Measurements from ENCODE around the gene NCK2. TPM values are rescaled to one million over a fixed set of nuclear protein-coding genes. Genes with fewer than 3 reads are reported as not detected.

NCK2 gene
- total RNA-seq, 3 donors from 2014 or later = 71.6 to 79.1 (median 73.5) TPM

GRCh38 chr2:105793196-105793975, 48.7 kb downstream of the NCK2 start:
- ATAC-seq = no peak
- Mint-ChIP-seq H3K9me3 (no peaks in the 10 kb centered on the region), H3K36me3 (ENCODE audit: insufficient read depth) (peaks cover 9% of the 10 kb centered on the region)

GRCh38 chr2:105794926-105795574, 50.3 kb downstream of the NCK2 start:
- ATAC-seq = no peak
- no peak for DNase-seq
- H3K9me3 Mint-ChIP-seq = no peaks in the 10 kb centered on the region
- no peaks in the 10 kb centered on the region for H3K27me3 Mint-ChIP-seq (ENCODE audit: low read depth)
- H3K36me3 Mint-ChIP-seq (ENCODE audit: insufficient read depth) = peaks cover 7% of the 10 kb centered on the region
- H3K4me3 Mint-ChIP-seq = peak overlapping the region; percentile 75
- peaks cover 92% of the 10 kb centered on the region for H3K4me1 Mint-ChIP-seq (ENCODE audit: low read depth)

More at GRCh38 chr2:105793196-105793975, 48.7 kb downstream of the NCK2 start:
- Mint-ChIP-seq H3K4me1 (ENCODE audit: low read depth) (peaks cover 92% of the 10 kb centered on the region), H3K27me3 (ENCODE audit: low read depth) (no peaks in the 10 kb centered on the region), H3K4me3 (no peak overlapping the region)
- no peak for DNase-seq

- Mint-ChIP-seq H3K27me3 (ENCODE audit: low read depth) (no peaks in the 10 kb centered on the region), H3K4me1 (ENCODE audit: low read depth) (peaks cover 92% of the 10 kb centered on the region), H3K4me3 (peak overlapping the region; percentile 75), H3K9me3 (no peaks in the 10 kb centered on the region), H3K36me3 (ENCODE audit: insufficient read depth) (peaks cover 11% of the 10 kb centered on the region)
- ATAC-seq = peak; percentile 38
- DNase-seq = peak; percentile 55
These were observed 50.8 kb downstream of the NCK2 start for GRCh38 chr2:105795575-105795934.

- no peak for DNase-seq
- peaks cover 92% of the 10 kb centered on the region for H3K4me1 Mint-ChIP-seq (ENCODE audit: low read depth)
- H3K27me3 Mint-ChIP-seq (ENCODE audit: low read depth) = no peaks in the 10 kb centered on the region
- ATAC-seq = peak; percentile 52
- peaks cover 14% of the 10 kb centered on the region for H3K36me3 Mint-ChIP-seq (ENCODE audit: insufficient read depth)
- no peaks in the 10 kb centered on the region for H3K9me3 Mint-ChIP-seq
- H3K4me3 Mint-ChIP-seq = peak overlapping the region; percentile 75
These were observed 51.5 kb downstream of the NCK2 start for GRCh38 chr2:105796131-105796638.

GRCh38 chr2:105796791-105797190, 52.1 kb downstream of the NCK2 start:
- Mint-ChIP-seq H3K27me3 (ENCODE audit: low read depth) (no peaks in the 10 kb centered on the region), H3K36me3 (ENCODE audit: insufficient read depth) (peaks cover 12% of the 10 kb centered on the region), H3K9me3 (no peaks in the 10 kb centered on the region), H3K4me1 (ENCODE audit: low read depth) (peaks cover 92% of the 10 kb centered on the region), H3K4me3 (peak overlapping the region; percentile 75)
- ATAC-seq = peak; percentile 36 to 39
- DNase-seq = no peak

GRCh38 chr2:105797298-105797819, 52.6 kb downstream of the NCK2 start:
- peaks cover 18% of the 10 kb centered on the region for H3K36me3 Mint-ChIP-seq (ENCODE audit: insufficient read depth)
- DNase-seq = no peak

GRCh38 chr2:105798595-105798994, 53.9 kb downstream of the NCK2 start:
- Mint-ChIP-seq H3K4me3 (peak overlapping the region; percentile 75), H3K27me3 (ENCODE audit: low read depth) (no peaks in the 10 kb centered on the region), H3K4me1 (ENCODE audit: low read depth) (peaks cover 92% of the 10 kb centered on the region), H3K36me3 (ENCODE audit: insufficient read depth) (peaks cover 16% of the 10 kb centered on the region), H3K9me3 (no peaks in the 10 kb centered on the region)
- DNase-seq (no peak), ATAC-seq (peak; percentile 35 to 44)

More at GRCh38 chr2:105797298-105797819, 52.6 kb downstream of the NCK2 start:
- no peak for ATAC-seq
- Mint-ChIP-seq H3K9me3 (no peaks in the 10 kb centered on the region), H3K4me1 (ENCODE audit: low read depth) (peaks cover 92% of the 10 kb centered on the region), H3K27me3 (ENCODE audit: low read depth) (no peaks in the 10 kb centered on the region), H3K4me3 (peak overlapping the region; percentile 75)

GRCh38 chr2:105800036-105800713, 55.5 kb downstream of the NCK2 start:
- no peaks in the 10 kb centered on the region for H3K27me3 Mint-ChIP-seq (ENCODE audit: low read depth)
- no peaks in the 10 kb centered on the region for H3K9me3 Mint-ChIP-seq
- peaks cover 100% of the 10 kb centered on the region for H3K4me1 Mint-ChIP-seq (ENCODE audit: low read depth)
- no peak for DNase-seq
- ATAC-seq = no peak
- peak overlapping the region; percentile 55 for H3K4me3 Mint-ChIP-seq
- peaks cover 25% of the 10 kb centered on the region for H3K36me3 Mint-ChIP-seq (ENCODE audit: insufficient read depth)

- DNase-seq = no peak
These were observed 56.4 kb downstream of the NCK2 start for GRCh38 chr2:105800953-105801635.

GRCh38 chr2:105801961-105802360, 57.2 kb downstream of the NCK2 start:
- H3K9me3 Mint-ChIP-seq = no peaks in the 10 kb centered on the region
- H3K4me1 Mint-ChIP-seq (ENCODE audit: low read depth) = peaks cover 97% of the 10 kb centered on the region
- peaks cover 30% of the 10 kb centered on the region for H3K36me3 Mint-ChIP-seq (ENCODE audit: insufficient read depth)
- peak overlapping the region; percentile 64 for H3K4me3 Mint-ChIP-seq
- ATAC-seq = no peak
- no peaks in the 10 kb centered on the region for H3K27me3 Mint-ChIP-seq (ENCODE audit: low read depth)
- DNase-seq = no peak

More at GRCh38 chr2:105800953-105801635, 56.4 kb downstream of the NCK2 start:
- Mint-ChIP-seq H3K4me3 (peak overlapping the region; percentile 55), H3K27me3 (ENCODE audit: low read depth) (no peaks in the 10 kb centered on the region), H3K4me1 (ENCODE audit: low read depth) (peaks cover 98% of the 10 kb centered on the region), H3K36me3 (ENCODE audit: insufficient read depth) (peaks cover 27% of the 10 kb centered on the region), H3K9me3 (no peaks in the 10 kb centered on the region)
- ATAC-seq = no peak

GRCh38 chr2:105802587-105802986, 57.9 kb downstream of the NCK2 start:
- Mint-ChIP-seq H3K4me3 (peak overlapping the region; percentile 64), H3K9me3 (no peaks in the 10 kb centered on the region), H3K27me3 (ENCODE audit: low read depth) (no peaks in the 10 kb centered on the region), H3K4me1 (ENCODE audit: low read depth) (peaks cover 94% of the 10 kb centered on the region), H3K36me3 (ENCODE audit: insufficient read depth) (peaks cover 31% of the 10 kb centered on the region)
- peak; percentile 76 to 79 for ATAC-seq
- peak; percentile 67 for DNase-seq

- DNase-seq = no peak
- ATAC-seq = peak; percentile 45 to 52
- Mint-ChIP-seq H3K4me1 (ENCODE audit: low read depth) (peaks cover 93% of the 10 kb centered on the region), H3K36me3 (ENCODE audit: insufficient read depth) (peaks cover 31% of the 10 kb centered on the region), H3K9me3 (no peaks in the 10 kb centered on the region), H3K27me3 (ENCODE audit: low read depth) (no peaks in the 10 kb centered on the region), H3K4me3 (no peak overlapping the region)
These were observed 58.6 kb downstream of the NCK2 start for GRCh38 chr2:105803337-105803736.

- ATAC-seq (peak; percentile 25 to 36), DNase-seq (no peak)
- Mint-ChIP-seq H3K9me3 (no peaks in the 10 kb centered on the region), H3K27me3 (ENCODE audit: low read depth) (no peaks in the 10 kb centered on the region), H3K4me3 (peak overlapping the region; percentile 47), H3K36me3 (ENCODE audit: insufficient read depth) (peaks cover 31% of the 10 kb centered on the region), H3K4me1 (ENCODE audit: low read depth) (peaks cover 93% of the 10 kb centered on the region)
These were observed 59.1 kb downstream of the NCK2 start for GRCh38 chr2:105803773-105804172.

Measured in activated T-cell treated with anti-CD3 and anti-CD28 coated beads, Interleukin-2, amount 50 U/mL, for 4 hours (primary cell).